Measurements from ENCODE around the gene PRDM12.

Gene PRDM12

DNA sequence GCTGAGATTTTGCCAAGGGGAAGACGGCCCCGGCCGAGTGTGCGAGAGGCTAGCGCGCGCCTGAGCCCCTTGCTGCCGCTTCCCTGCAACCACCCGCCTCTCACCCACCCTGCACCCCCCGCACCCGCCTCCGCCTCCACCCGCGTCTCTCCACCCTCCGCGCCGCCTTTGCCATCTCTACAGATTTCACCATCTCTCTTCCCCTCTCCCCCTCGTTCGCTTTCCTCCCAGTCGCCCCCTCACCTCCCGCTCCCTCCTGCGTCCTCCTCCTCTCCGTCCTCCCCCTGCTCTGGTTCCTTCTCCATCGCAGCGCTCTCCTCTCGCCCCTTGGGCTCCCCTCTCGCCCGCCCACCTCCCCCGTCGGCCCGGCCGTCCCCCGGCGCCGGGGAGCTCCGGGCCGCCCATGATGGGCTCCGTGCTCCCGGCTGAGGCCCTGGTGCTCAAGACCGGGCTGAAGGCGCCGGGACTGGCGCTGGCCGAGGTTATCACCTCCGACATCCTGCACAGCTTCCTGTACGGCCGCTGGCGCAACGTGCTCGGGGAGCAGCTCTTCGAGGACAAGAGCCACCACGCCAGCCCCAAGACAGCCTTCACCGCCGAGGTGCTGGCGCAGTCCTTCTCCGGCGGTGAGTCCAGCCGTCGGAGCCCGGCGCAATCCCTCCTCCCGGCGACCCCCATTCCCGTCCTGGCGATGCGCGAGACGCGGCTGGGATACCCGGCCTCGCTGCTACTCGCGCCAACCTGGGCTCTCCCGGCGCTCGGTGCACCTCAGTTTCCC is at the start of gene PRDM12:
TSS of gene PRDM12 (plus strand) at position 344 of the 778 bp plus-strand sequence. CDS start at position 404, 60 bp downstream.
- DNase-seq: no peak

DNA sequence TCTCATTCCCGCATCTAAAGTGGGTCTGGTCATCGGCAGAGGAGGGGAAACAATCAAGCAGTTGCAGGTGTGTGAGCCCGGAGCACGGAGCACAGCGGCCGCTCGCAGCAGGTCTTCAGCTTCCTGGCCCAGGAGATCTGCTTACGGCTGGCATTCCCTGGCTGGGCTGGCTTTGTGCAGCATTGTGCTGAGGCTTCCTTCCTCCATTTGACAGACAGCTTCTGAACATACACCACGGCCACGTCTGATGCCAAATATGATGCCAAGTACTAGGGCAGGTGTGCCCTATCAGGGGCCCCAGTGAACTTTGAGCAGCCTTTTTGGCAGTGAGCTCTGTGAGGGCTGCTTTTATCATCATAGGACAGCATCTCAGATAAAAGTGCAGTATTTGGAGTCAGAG is 47.9 kb upstream of the PRDM12 start:
- no peak for DNase-seq

DNA sequence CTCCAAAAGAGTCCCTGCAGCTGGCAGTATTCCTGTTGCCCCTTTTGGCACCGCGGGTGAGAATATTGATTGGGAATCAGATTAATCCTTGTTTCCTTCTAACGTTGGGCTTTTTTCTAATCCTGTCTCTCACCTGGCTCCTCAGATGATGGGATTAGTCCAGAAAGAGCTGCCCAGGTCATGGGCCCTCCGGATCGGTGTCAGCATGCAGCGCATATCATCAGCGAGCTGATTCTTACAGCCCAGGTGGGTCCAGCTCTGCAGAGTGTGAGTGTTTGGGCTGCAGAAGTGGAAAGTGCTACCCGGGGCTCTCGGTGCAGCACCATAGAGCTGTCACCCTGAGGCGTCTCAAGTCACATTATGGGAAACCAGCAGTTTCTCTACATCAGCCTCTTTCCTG is 40.9 kb upstream of the PRDM12 start:
- DNase-seq: no peak

DNA sequence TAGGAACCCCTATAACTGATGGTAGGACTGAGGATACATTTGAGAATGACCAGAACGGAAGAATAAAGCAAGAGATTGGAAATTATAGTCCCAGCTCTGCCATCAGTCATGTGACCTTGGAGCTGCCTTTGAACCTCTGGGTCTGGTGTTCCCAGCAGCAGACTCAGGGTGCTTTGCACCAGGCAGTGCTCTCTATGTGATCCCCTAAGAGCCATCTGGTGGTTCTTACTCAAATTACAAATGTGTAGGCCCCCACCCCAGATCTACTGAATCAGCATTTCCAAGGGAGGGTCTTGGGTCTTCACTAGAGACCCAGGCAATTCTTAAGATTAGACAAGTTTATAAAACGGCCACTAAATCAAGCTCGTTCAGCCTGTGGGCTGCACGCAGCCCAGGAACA is 40.2 kb upstream of the PRDM12 start:
- DNase-seq: no peak

DNA sequence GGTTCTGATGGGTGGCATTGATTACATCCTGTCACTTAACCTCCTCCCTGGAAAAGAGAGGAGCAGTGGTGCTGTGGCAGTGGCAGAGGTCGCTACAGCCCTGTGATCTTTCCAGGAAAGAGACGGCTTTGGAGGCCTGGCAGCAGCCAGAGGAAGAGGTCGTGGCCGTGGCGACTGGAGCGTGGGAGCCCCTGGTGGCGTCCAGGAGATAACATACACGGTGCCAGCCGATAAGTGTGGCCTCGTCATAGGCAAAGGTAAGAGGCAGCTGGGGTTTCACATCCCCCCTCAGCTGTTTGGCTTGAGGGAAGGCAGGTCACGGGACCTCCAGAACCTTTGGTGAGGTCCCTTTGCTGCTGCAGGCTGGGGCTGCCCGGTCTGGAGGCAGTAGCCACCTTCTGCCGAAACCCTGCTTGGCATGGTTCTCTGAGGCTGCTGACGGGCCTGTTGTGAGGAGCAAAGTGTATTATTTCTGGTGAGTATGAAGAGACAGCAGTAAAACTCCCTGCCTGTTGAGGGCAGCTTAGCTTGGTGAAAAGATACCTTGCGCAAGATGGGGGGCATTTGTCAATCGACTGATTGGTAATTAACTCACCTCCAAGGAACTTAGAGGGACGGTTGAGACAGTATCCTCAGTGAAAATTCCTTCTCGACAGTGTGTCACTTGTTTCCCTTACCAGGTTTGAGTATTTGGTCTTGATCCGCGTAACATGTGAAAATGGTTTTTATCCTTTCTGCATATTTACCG is 38.0 kb upstream of the PRDM12 start:
- no peak for DNase-seq

DNA sequence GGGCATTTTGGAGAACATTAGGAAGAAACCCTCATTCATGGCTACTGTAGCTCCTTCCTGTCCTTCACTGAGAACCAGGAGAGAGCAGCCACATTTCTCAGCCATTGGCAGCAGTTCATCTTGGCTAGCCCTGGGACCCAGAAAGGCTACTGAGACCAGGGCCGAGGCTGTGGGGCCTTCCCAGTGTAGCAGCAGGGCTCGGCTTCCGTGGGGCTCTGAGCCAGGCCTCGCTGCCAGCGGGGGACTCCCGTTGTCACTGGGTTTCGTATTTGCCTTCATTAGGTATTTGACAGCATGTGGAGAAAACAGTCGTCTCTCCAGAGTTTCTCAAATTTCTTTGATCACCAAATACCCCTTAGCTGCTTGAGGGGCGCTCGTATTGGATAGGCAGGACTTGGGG is 37.3 kb upstream of the PRDM12 start:
- no peak for DNase-seq

DNA sequence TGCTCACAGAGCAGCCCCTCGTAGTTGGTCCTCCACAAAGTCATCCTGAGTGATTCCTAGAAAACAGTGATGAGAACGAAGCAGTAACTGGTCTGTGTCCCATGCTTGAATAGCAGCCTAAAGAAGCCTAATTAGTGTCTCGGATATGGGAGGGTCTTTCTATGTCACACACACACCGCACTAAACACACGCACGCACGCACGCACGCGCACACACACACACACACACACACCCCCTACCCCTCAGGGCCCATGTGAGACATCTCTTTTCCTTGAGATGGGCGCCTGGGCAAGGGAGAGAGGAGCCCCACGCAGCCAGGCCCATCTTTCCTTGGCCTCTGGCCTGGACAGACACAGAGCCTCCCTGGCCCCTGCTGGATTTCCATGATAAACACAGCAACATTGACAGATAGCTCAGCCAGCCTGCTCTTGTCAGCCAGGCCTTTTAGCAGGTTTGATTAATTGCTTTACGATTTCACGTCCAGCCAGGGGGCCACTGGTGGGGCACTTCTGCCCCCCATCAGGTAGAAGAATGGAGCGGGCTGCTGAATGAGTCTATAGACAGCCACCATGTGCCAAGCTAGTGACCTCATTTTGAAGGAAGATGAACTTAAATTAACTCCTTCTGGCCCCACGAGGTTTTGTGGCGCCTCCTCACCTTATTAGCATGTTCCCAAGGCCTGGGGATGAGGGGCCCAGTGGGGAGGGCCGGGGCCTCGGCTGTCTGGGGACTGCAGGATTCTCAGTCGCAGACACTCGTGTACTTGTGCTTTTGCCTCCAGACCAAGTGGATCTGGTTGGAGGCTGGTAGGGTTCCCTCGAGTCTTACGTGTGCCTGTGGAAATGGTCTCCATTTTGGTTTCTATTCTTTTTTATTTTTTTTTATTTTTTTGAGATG is 36.2 kb upstream of the PRDM12 start:
- DNase-seq: no peak

DNA sequence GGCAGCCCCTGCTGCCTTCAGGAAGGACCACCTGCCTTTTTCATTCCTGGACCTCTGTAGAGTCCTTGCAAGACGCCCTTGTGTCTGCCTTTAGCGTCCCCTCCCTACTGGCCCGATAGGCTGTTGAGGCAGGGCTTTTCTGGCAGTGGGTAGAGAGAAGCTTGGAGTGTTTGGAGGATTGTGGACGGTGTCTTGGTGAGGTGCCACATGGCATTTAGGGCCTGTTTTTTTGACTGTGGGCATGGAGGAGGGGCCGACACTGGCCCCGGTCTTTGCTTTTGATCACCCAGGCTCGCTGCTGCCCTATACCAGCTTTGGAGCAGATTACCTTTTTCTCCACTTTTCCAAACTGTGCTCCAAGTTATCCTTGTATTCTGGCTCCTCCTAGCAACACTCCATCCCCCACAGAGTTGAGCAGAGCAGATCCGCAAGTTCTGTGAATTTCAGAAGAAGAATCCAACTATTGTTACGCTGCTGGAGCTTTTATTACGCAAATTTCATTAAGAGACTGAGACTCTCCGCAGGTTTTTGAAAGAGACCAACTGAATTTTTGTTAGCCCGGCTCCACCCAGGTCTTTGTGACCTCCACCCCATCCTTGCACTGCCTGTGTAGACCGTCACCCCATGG is 34.8 kb upstream of the PRDM12 start:
- no peak for DNase-seq

DNA sequence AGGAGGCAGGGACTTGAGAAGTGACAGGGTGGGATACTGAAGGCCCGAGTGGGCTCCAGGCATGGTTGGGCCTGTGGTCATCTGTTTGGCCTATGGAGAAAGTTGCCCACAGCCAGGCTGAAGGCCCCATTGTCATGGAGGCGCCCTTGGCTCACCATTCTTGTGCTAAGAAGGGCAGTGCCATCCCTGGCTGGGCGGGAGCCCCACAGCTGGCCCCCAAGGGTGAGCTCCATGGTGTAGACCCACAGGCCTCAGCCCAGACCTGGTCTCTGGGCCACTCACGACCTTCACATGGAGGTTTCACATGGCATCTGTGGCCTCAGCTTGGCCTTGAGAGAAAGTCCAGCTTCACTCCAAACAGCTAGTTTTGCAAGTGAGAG is 34.3 kb upstream of the PRDM12 start:
- DNase-seq: no peak

DNA sequence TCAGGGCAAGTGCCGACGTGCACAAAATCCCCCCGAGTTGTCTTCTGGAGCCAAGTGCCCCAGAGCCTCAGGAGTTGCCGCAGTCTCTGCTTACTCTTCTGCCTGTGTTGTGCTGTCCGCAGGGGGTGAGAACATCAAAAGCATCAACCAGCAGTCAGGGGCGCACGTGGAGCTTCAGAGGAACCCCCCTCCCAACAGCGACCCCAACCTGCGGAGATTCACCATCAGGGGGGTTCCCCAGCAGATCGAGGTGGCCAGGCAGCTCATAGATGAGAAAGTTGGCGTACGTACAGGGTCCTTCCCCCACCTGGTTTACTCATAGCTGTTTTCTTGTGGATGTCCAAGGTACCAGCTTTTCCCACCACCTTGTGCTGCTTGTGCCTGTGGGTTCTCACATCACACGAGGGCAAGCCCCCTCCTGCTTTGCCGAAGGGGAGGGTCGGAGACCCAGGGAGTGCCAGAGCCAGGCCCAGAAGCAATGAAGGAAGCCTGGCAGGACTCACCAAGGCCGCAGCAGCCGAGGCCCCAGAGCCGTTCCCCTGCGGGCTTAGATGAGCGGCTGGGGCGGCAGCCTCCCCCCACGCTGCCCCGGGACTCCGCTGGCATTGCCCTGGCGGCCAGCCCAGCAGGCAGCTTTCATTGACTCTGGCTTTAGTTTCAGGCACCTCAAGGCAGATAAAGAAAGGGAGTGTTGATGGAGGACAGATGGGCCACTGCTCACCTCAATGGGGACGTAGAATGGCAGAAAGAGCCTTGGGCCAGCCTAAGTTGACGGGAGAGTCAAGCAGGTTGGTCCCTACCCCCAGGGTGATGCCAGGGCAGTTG is 33.7 kb upstream of the PRDM12 start:
- DNase-seq: no peak

DNA sequence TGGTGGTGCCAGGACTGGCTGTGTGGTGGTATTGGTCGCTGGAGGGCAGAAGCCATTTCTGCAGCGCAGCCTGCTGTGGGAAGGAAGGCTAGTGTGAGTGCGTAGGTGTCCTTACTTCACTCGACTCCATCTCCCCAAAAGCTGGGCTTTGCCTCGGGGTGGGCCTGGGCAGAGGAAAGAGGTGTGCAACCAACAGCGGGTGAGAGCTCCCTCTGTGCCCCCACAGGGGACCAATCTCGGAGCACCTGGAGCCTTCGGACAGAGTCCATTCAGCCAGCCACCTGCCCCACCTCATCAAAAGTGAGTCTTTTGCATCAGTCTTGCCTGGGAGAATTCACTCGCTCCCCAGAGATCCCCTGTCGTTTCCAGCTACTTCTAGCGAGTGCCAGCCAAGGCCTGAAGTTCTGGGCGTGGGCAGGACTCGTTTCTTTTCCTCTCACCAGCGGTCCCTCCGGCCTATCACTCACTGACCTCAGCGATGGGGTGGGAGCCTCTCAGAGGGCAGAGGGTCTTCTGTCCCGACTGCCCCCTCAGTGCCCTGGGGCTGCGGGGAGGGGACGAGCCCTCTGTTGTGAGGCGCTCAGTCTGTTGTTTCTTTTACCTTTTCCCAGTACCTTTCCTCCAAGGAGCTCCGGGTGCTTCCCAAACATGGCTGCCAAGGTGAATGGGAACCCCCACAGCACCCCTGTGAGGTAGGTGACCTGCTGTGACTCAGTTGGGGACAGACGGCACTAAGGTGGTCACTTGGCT is 32.9 kb upstream of the PRDM12 start:
- DNase-seq: no peak

DNA sequence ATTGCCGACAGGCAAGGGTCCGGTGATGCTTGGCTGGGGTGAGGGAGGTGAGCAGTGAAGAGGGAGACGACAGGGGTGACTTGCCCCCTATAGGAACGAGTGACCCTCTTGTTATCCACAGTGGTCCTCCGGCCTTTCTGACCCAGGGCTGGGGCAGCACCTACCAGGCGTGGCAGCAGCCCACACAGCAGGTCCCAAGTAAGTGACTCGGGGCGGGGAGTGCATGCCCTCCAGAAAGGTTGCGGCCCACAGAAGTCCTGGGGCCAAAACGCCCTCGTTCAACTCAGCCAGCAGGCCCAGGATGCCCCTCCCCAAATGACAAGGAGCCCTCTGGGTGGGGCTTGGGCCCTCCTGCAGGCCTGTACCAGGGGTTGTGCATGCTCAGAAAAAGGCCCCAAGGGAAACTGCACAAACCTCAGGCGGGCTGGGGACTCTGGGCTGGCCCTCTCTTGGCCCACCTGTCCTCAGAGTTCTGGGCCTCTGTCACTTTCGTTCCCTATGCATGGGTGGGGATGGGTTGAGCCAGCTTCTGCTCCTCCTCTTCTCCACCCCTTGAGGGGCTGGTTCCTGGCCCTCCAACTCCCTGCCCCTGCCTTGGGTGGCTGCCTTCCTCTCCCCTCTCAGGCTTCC is 32.2 kb upstream of the PRDM12 start:
- no peak for DNase-seq

DNA sequence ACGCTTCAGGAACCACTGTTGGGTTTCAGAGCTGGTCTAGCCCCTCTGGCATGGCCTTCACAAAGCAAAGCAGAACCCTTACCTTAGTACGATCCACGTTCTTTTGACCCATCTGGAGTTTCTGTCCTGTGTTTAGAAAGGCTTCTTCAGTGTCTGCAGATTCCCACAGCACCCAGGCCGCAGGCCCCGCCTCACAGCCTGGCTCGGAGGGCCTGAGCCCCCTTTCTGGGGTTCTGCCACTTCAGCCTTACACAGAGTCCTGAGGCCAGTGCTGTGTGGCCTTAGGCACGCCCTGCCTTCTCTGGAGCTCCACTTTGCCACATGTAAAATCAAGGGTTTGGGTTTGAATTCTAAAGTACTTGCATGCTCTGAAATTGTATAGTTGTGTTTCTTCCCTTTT is 31.6 kb upstream of the PRDM12 start:
- no peak for DNase-seq

DNA sequence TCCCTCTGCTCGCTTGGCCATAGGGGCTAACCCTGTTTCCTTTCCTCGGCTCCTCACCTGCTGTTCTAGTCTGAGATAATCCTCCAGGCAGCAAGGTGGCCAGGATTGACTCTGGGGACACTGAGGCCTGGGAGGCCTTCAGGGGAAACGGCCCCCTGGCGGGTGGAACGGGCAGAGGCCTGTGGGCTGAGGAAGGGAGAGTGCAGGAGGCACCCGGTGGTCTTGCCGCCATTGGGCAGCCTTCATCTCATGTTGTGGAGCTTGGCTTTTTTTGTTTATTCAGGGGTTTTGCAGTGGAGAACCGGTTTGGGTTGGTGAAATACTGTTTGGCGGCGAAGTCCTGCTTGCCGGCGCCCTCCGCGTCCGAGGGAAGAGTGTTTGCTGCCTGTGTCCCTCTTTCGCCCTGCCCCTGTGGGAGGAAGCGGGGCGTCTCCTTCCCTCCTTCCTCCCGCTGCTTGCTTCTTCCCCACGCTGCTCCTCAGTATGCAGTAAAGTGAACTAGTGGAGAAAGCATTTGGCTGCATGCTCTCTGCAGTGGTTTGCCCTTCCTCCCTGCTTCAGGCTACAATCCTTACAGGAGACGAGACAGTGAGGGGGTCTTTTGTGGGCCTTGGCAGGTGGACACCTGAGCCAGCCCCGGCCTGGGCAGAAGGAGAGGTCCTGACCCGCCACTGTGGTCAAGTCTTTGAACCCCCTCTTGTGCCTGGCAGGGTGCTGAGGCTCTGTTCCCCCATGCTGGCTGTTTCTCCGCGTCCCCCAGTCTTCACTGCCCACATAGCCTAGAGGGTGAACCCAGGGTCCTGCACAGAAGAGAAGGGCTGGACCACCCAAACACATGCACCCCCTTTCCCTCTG is 30.8 kb upstream of the PRDM12 start:
- DNase-seq: no peak

DNA sequence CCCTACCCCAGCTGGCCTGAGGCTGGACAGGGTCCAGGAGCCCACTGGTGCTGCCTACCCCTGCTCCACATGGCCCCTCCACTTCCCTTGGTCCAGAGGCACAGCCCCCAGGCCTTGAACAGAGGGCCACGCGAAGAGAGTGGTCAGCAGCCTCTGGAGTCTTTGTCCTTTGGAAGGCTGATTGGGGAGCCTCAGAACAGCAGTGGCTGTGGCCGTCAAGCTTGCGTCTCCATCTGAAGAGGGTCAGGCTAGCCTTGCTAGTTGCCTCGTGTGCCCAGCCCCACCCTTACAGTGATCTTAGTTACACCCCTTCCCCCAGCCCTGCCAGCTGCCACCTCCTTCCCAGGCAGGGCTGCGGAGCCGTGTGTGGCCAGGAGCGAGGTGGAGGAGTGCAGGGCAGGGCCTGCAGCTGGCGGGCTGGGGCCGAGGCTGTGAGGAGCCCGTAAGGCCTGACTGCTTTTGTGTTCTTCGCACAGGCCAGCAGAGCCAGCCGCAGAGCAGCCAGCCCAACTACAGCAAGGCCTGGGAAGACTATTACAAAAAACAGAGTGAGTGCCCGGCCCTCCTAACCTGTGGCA is 30.1 kb upstream of the PRDM12 start:
- no peak for DNase-seq

DNA sequence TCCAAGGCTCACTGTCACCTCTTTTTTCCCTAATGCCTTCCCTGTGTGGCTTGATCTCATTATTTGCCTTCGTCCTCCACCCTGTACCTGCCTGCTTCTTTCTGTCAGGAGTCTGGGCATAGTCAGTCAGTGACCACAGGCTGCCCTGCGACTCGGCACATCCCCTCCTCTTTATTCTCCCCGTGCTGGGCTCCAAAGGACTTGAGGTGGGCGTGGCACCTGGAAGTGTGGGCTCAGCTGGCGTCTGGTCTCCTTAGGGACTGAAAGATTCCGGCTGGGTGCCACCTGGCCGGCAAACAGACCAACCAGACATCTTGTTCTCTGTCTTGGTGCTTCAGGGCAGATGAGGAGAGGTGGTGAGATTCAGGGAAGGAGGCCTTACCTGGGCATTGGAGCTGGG is 29.6 kb upstream of the PRDM12 start:
- DNase-seq: no peak

DNA sequence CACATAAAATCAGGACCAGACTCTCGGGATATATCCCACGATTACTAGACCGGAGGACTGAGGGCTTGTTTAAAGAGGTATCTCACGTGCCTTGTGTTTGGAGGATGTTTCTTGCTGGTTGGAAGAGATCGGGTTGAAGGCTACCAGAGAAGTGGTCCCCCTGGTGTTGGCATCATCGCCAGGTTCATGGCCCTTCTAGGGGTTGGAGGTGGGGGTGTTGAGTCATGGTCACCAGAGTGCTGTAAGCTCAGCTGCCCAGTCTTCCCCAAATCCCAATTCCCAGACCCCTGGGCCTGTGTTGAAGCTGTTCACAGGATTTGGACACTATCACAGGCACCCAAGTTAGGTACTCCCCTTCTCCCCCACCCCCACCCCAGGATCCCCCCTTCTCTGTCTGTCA is 29.1 kb upstream of the PRDM12 start:
- no peak for DNase-seq

DNA sequence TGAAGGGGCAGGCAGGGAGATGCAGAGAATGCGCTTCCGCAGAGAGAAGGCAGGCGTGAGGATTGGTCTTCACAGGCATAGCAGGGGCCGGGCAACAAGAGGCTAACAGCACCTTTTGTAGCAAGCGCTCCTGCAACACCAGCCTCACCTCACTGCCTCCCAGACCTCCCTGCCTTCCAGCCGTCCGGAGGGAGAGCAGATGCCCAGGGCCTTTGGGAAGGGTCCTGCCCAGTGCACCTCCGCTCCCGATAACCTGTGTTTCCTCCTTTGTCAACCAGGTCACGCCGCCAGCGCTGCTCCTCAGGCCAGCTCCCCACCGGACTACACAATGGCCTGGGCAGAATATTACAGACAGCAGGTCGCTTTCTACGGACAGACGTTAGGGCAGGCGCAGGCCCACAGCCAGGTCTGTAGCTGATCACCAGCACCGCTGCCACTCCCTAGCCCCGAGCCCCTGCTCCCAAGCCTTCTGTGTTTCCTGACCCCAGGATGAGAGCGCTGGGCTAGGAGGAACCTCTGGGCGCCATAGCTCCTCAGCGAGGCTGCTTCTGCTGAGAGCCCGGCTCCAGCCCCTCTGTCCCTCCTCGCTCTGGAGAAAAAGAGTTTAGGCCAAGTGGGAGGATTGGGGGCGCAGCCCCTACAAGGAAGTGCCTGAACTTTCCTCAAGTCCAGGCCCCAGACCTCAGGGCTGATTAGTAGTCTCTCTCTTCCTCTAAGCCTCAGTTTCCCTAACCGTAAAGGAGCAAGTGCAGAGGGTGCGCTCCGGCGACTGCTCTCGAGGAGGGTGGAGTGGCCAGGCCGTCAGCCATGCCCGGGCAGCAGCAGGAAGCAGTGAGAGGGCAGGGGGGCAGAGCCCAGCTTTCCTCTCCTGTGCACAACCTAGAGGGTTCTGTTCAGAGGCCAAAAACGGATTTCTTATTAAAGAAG is 28.4 kb upstream of the PRDM12 start:
- no peak for DNase-seq
